HL-60 (cell line): Measurements from ENCODE around the gene SLC4A1.

Source experiments
- DNase-seq, 2 experiments: peaks; one replicate each; pipeline ENCODE4 v3.0.0-alpha.2; 2010 to 2020; ENCODE audit warnings: low read depth in 1 of 2, low spot score in 1 of 2
- H3K27ac ChIP-seq: fragments of 250-450 bp; sonication (Bioruptor Pico); replicated peaks from 2 replicates; pipeline ENCODE4 v1.5.1; 2020; ENCODE audit warnings: mild to moderate bottlenecking, moderate library complexity
- H3K27me3 ChIP-seq: fragments of 250-450 bp; sonication (Bioruptor Pico); 2 replicates; pipeline ENCODE4 v1.5.1; 2021; ENCODE audit warnings: mild to moderate bottlenecking, moderate library complexity; ENCODE audit not compliant: insufficient read depth, poor library complexity, severe bottlenecking
- H3K4me3 ChIP-seq: replicated peaks from 2 replicates; pipeline ENCODE4 v1.5.1; 2011; ENCODE audit warnings: mild to moderate bottlenecking, control low read depth, low read length; ENCODE audit not compliant: insufficient read depth
- CTCF ChIP-seq: IDR thresholded peaks from one replicate; pipeline ENCODE4 v1.5.1; 2011; ENCODE audit warnings: low read length, control low read depth, inconsistent platforms; ENCODE audit not compliant: insufficient read depth
- GABPA ChIP-seq: IDR thresholded peaks from 2 replicates; pipeline ENCODE4 v1.6.1; 2012; ENCODE audit warnings: low read depth
- POLR2AphosphoS5 ChIP-seq: IDR thresholded peaks from 2 replicates; pipeline ENCODE4 v1.6.1; 2012; ENCODE audit warnings: low read depth
- REST ChIP-seq: IDR thresholded peaks from 2 replicates; pipeline ENCODE4 v1.6.1; 2012; ENCODE audit warnings: low read depth; ENCODE audit not compliant: insufficient replicate concordance
- SPI1 ChIP-seq: IDR thresholded peaks from 2 replicates; pipeline ENCODE4 v1.6.1; 2012; ENCODE audit warnings: low read depth, mild to moderate bottlenecking, borderline replicate concordance

The SLC4A1 gene

GRCh38 chr17:44212507-44213402 is 55.2 kb downstream of the SLC4A1 start:
- TF ChIP-seq POLR2AphosphoS5: 0 out of 2 replicates have a peak, but pooled peaks have one; percentile 31
- TF ChIP-seq SPI1: no peak
- no peak overlapping the region for H3K27ac ChIP-seq
- DNase-seq: no peak
- H3K27me3 ChIP-seq: no peaks in the 10 kb centered on the region
- H3K4me3 ChIP-seq: no peak overlapping the region

GRCh38 chr17:44211281-44212265 is 56.4 kb downstream of the SLC4A1 start:
- no peak for DNase-seq
- Histone ChIP-seq H3K4me3 (no peak overlapping the region), H3K27me3 (no peaks in the 10 kb centered on the region), H3K27ac (peak overlapping the region; percentile 55)
- TF ChIP-seq SPI1: no peak
- no peak for TF ChIP-seq GABPA
- no peak for TF ChIP-seq CTCF
- TF ChIP-seq POLR2AphosphoS5: 0 out of 2 replicates have a peak, but pooled peaks have one; percentile 43
- no peak for TF ChIP-seq REST

GRCh38 chr17:44210342-44211192 is 57.4 kb downstream of the SLC4A1 start:
- Histone ChIP-seq H3K4me3 (no peak overlapping the region), H3K27ac (peak overlapping the region; percentile 55), H3K27me3 (no peaks in the 10 kb centered on the region)
- DNase-seq: peak in 1 of 2 experiments; percentile 92
- TF ChIP-seq REST (no peak), SPI1 (peak; percentile 47; the same call in 1 of the 2 replicates), CTCF (peak; percentile 91), POLR2AphosphoS5 (peak; percentile 91), GABPA (peak; percentile 23; the same call in 1 of the 2 replicates)
